Testis (tissue), 3 donors: Measurements from ENCODE around the gene DHDDS. TPM values are rescaled to one million over a fixed set of nuclear protein-coding genes. Genes with fewer than 3 reads are reported as not detected.
A peak's percentile ranks its signal among the peaks of the same experiment; 100 is the strongest.
"Not testable (repeated sequence)": the region's sequence is repeated elsewhere in the genome, so short reads cannot be mapped to it uniquely, and the experiment has no call there.

Source experiments
- DNase-seq: peaks from one replicate; pipeline ENCODE4 v3.0.0-alpha.2; 2019
- H3K27ac ChIP-seq, 2 donors: fragments of 200-600 bp; sonication (generic); one replicate each; pipeline ENCODE4 v1.5.1; 2019
- H3K27me3 ChIP-seq: fragments of 200-600 bp; sonication (generic); one replicate; pipeline ENCODE4 v1.5.1; 2019
- H3K36me3 ChIP-seq: fragments of 200-600 bp; sonication (generic); one replicate; pipeline ENCODE4 v1.5.1; 2017; ENCODE audit warnings: low read depth; ENCODE audit errors: missing control alignments
- H3K4me1 ChIP-seq: fragments of 200-600 bp; sonication (generic); one replicate; pipeline ENCODE4 v1.5.1; 2019
- H3K4me3 ChIP-seq, 2 donors: fragments of 200-600 bp; sonication (generic); one replicate each; pipeline ENCODE4 v1.5.1; 2017 to 2019
- H3K9me3 ChIP-seq: fragments of 200-600 bp; sonication (generic); one replicate; pipeline ENCODE4 v1.5.1; 2017
- CTCF ChIP-seq, 3 experiments: fragments of 450-650 bp in 2 of 3; fragments of 200-600 bp in 1 of 3; sonication (generic) in 1 of 3; IDR thresholded peaks; one replicate each; pipeline ENCODE4 v1.5.1; 2016 to 2019; ENCODE audit warnings: antibody characterized with exemption in 3 of 3, mild to moderate bottlenecking in 2 of 3, moderate library complexity in 1 of 3
- POLR2A ChIP-seq: fragments of 450-650 bp; IDR thresholded peaks from one replicate; pipeline ENCODE4 v1.6.1; 2017; ENCODE audit warnings: antibody characterized with exemption, mild to moderate bottlenecking, moderate library complexity
- WGBS, 2 donors: methylation state at CpG; one replicate each; pipeline ENCODE4 v1.1.5; 2018; 5-methylcytosine and 5-hydroxymethylcytosine counted together
- intact Hi-C: fragments of 100-400 bp; cut with DNase I; formaldehyde crosslinking; loops from one replicate; pipeline ENCODE4 v1.15.1; 2023; ENCODE audit warnings: low total_unique reads
- polyA plus RNA-seq: library from polyadenylated mRNA; stranded (reverse); fragments of 350-450 nt; fragmentation: Illumina TruSeq; extraction: RNeasy Lipid Tissue Mini Kit (QIAGEN cat#74804); gene quantifications from one replicate; pipeline ENCODE4 v1.2.3, GENCODE V29; 2014; ENCODE audit warnings: low read depth, low replicate concordance; ENCODE audit not compliant: insufficient read depth
- total RNA-seq, 2 donors: library from RNA; depleted of rRNA; stranded (reverse); fragments of >200 nt; gene quantifications; one replicate each; pipeline ENCODE4 v1.2.3, GENCODE V29; 2016

Gene DHDDS
- total and polyA plus RNA-seq, 3 donors from 2014 or later, result 31.5 to 60.7 (median 54.8) TPM

- H3K36me3 ChIP-seq, result no peaks in the 10 kb centered on the region
- no peak overlapping the region for H3K4me3 ChIP-seq
- no peak for DNase-seq
- TF ChIP-seq CTCF (IDR thresholded peaks at IDR 0.05), result no peak
- no peak for TF ChIP-seq POLR2A
- no peaks in the 10 kb centered on the region for H3K27me3 ChIP-seq
- no peak overlapping the region for H3K27ac ChIP-seq
- no peaks in the 10 kb centered on the region for H3K4me1 ChIP-seq
- WGBS, 2 donors, result 83 to 89% methylated on average over 3 of the region's 3 CpGs
- no peaks in the 10 kb centered on the region for H3K9me3 ChIP-seq
- intact Hi-C loops, result no loop called here
These were observed 61.8 kb downstream of the DHDDS start for GRCh38 chr1:26493938-26494337.

DNA sequence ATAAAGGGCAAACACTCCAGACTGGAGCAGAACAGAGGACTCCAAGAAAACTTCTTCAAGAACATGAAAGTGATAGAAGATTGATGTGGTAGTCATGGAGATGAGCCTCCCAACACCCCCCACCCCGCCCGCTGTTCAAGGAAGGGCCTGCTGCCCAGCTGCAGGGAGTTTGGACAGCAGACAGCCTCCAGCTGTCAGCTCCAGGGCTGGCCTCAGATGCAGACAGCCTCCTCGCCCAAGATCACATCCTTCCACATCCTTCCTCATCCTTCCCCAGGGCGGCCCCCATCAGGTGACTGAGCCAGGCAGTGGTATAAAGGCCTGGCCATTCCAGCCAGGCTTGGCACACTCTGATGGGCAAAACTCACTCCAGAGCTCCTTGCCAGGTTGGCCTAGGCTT is 64.7 kb downstream of the DHDDS start:
- no peak overlapping the region for H3K27ac ChIP-seq
- no peaks in the 10 kb centered on the region for H3K9me3 ChIP-seq
- DNase-seq, result no peak
- H3K4me3 ChIP-seq, result no peak overlapping the region
- peaks cover 7% of the 10 kb centered on the region for H3K4me1 ChIP-seq
- 61 to 79% methylated on average over 4 of the region's 4 CpGs for WGBS, 2 donors
- no peak for TF ChIP-seq POLR2A
- no peak for TF ChIP-seq CTCF (IDR thresholded peaks at IDR 0.05)
- no peaks in the 10 kb centered on the region for H3K27me3 ChIP-seq
- intact Hi-C loops, result no loop called here
- no peaks in the 10 kb centered on the region for H3K36me3 ChIP-seq

GRCh38 chr1:26498894-26499293 is 66.8 kb downstream of the DHDDS start:
- TF ChIP-seq CTCF (IDR thresholded peaks at IDR 0.05), result no peak
- TF ChIP-seq POLR2A, result no peak
- intact Hi-C loops, result no loop called here

DNA sequence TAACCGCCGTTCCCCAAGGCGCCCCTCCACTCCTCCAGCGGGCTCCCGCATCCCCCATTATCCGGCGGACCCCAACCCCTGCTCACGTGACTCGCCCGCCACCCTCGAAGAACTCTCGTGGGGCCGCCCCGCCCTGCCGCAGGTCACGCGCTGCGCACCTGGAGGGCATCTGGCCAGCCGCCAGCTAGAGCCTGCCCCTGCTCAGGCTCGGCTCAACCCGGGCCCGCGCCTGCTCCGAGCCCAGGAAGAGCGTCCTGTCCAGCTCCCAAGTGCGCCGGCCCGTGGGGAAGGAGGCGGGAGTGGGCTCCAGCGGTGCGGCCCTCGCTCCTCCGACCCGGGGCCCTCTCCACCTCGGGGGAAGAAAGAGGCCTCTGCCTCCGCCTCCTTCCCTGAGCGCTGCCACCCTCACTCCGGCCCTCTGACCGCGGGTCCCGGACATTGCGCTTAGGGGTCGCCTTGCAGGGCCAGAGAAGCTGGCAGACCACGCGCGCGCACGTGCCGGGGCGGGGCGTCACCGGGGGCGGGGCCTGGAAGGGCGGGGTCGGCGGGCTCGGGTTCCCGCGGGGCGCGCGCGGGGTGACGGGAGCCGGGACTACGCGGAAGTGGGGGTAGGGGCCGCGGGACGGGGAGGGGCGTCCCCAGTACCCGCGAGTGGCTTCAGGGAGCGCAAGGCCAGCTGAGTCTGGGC is 68.5 kb downstream of the DHDDS start:
- H3K27me3 ChIP-seq, result no peaks in the 10 kb centered on the region
- 0 to 1% methylated on average over 1 to 62 of the region's 74 CpGs for WGBS, 2 donors
- intact Hi-C loops, result no loop called here
- peaks cover 7% of the 10 kb centered on the region for H3K4me1 ChIP-seq
- peak overlapping the region; percentile 91 to 96 for H3K27ac ChIP-seq
- DNase-seq, result peak; percentile 92
- no peaks in the 10 kb centered on the region for H3K36me3 ChIP-seq
- H3K4me3 ChIP-seq, result peak overlapping the region; percentile 55 to 87
- no peaks in the 10 kb centered on the region for H3K9me3 ChIP-seq
- no peak for TF ChIP-seq POLR2A
- TF ChIP-seq CTCF (IDR thresholded peaks at IDR 0.05), result no peak

More at GRCh38 chr1:26498894-26499293, 66.8 kb downstream of the DHDDS start:
- Histone ChIP-seq H3K27ac (no peak overlapping the region), H3K36me3 (no peaks in the 10 kb centered on the region), H3K4me1 (peaks cover 7% of the 10 kb centered on the region), H3K4me3 (no peak overlapping the region), H3K9me3 (no peaks in the 10 kb centered on the region), H3K27me3 (no peaks in the 10 kb centered on the region)
- WGBS, 2 donors, result 81 to 88% methylated on average over 7 of the region's 7 CpGs
- DNase-seq, result peak; percentile 40

GRCh38 chr1:26510711-26511110 is 78.6 kb downstream of the DHDDS start:
- H3K9me3 ChIP-seq, H3K36me3 ChIP-seq, H3K27me3 ChIP-seq, intact Hi-C loops, H3K4me1 ChIP-seq, H3K27ac ChIP-seq, H3K4me3 ChIP-seq, DNase-seq: not testable (repeated sequence)
- WGBS, 2 donors, result 70 to 76% methylated on average over 2 of the region's 2 CpGs

DNA sequence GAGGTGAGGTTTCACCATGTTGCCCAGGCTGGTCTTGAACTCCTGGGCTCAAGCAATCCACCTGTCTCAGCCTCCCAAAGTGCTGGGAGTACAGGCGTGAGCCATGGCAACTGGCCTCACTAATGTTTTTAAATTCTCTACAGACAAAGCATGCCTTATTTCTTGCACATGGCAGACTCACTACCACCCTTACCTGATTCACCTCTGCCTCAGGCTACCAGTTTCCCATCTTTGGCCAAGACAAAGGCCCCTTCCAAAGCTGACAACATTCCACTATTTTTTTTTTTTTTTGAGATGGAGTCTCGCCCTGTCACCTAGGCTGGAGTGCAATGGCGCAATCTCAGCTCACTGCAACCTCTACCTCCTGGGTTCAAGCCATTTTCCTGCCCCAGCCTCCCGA is 83.7 kb downstream of the DHDDS start:
- intact Hi-C loops, H3K4me1 ChIP-seq, DNase-seq, H3K27ac ChIP-seq, H3K36me3 ChIP-seq, H3K27me3 ChIP-seq, H3K4me3 ChIP-seq, H3K9me3 ChIP-seq: not testable (repeated sequence)
- 94 to 95% methylated on average over 4 of the region's 4 CpGs for WGBS, 2 donors
